HCT116 (cell line): Measurements from ENCODE around the gene TNIK. TPM values are rescaled to one million over a fixed set of nuclear protein-coding genes. Genes with fewer than 3 reads are reported as not detected.

ENCODE experiments used
- ATAC-seq: fragments of 200-7000 bp; cut with Tn5 transposase; 2 replicates; pipeline ENCODE4 v1.9.1; 2020; ENCODE audit warnings: mild to moderate bottlenecking, moderate library complexity
- BruUV-seq: library from RNA; stranded (reverse); fragments of 400-500 nt; replicated peaks from 2 replicates; lab custom pipeline; 2021; lab: Mats Ljungman, UMichigan
- CTCF ChIA-PET: fragments of 300-600 bp; sonication (Branson Sonifier 250); formaldehyde crosslinking; loops from one replicate; lab custom pipeline; 2021; ENCODE audit warnings: antibody characterized with exemption; lab: Charles Lee
- POLR2A ChIA-PET: fragments of 300-600, 350-600 bp; sonication (Branson Sonifier 250); formaldehyde crosslinking; loops from one replicate; lab custom pipeline; 2021; ENCODE audit warnings: antibody characterized with exemption; lab: Charles Lee
- RAD21 ChIA-PET, 2 experiments: fragments of 300-600 bp; sonication (Branson Sonifier 250); formaldehyde crosslinking; loops; one replicate each; lab custom pipeline; 2023; ENCODE audit warnings: low total read pairs in 2 of 2; ENCODE audit not compliant: uncharacterized antibody in 2 of 2, unreplicated experiment in 2 of 2, low non-redundant PET in 1 of 2; lab: Charles Lee
- DNase-seq: peaks from one replicate; pipeline ENCODE4 v3.0.0-alpha.2; 2010; ENCODE audit warnings: low read depth, low spot score
- H2AFZ ChIP-seq: fragments of 200-600 bp; shearing (Covaris generic), sonication (generic); 2 replicates; pipeline ENCODE4 v1.6.1; 2017; ENCODE audit warnings: low read depth, mixed run types, mixed read lengths, antibody characterized with exemption, low read length; ENCODE audit not compliant: poor library complexity, severe bottlenecking
- H3K27ac ChIP-seq: 2 replicates; pipeline ENCODE4 v1.5.1; 2012; ENCODE audit warnings: low read depth, low read length
- H3K27me3 ChIP-seq: fragments of 200-600 bp; sonication (generic); 2 replicates; pipeline ENCODE4 v1.6.1; 2016; ENCODE audit warnings: mixed run types, low read length, mixed read lengths; ENCODE audit not compliant: insufficient read depth
- H3K36me3 ChIP-seq, 2 experiments: fragments of 200-500 bp in 1 of 2; fragments of 200-600 bp in 1 of 2; sonication (Bioruptor generic) in 1 of 2; sonication (generic) in 1 of 2; 2 replicates each; pipeline versions ENCODE4 v1.5.1 to v1.6.1; 2014 to 2016; ENCODE audit warnings: low read length in 2 of 2, inconsistent platforms in 1 of 2, mixed read lengths in 1 of 2, mixed run types in 1 of 2; ENCODE audit not compliant: insufficient read depth in 2 of 2, control insufficient read depth in 1 of 2
- H3K4me1 ChIP-seq, 2 experiments: fragments of 200-600 bp in 1 of 2; sonication (generic) in 1 of 2; 2 replicates each; pipeline versions ENCODE4 v1.5.1 to v1.6.1; 2012 to 2017; ENCODE audit warnings: low read length in 2 of 2, inconsistent platforms in 1 of 2, mild to moderate bottlenecking in 1 of 2, mixed read lengths in 1 of 2, mixed run types in 1 of 2, moderate library complexity in 1 of 2; ENCODE audit not compliant: insufficient read depth in 2 of 2, control insufficient read depth in 1 of 2
- H3K4me2 ChIP-seq: fragments of 200-600 bp; sonication (generic); 2 replicates; pipeline ENCODE4 v1.6.1; 2017; ENCODE audit warnings: mixed run types, low read length, mixed read lengths
- H3K4me3 ChIP-seq, 2 experiments: fragments of 200-600 bp in 1 of 2; sonication (generic) in 1 of 2; replicated peaks in 1 of 2; 2 replicates each; pipeline ENCODE4 v1.5.1; 2011 to 2016; ENCODE audit warnings: low read length in 2 of 2, control low read depth in 1 of 2, low read depth in 1 of 2, mild to moderate bottlenecking in 1 of 2, mixed read lengths in 1 of 2, mixed run types in 1 of 2
- H3K79me2 ChIP-seq: fragments of 200-600 bp; sonication (generic); 2 replicates; pipeline ENCODE4 v1.6.1; 2017; ENCODE audit warnings: mild to moderate bottlenecking, mixed run types, low read length, moderate library complexity, mixed read lengths; ENCODE audit not compliant: insufficient read depth
- H3K9ac ChIP-seq: fragments of 200-600 bp; sonication (generic); 2 replicates; pipeline ENCODE4 v1.6.1; 2016; ENCODE audit warnings: low read length, mixed read lengths
- H3K9me2 ChIP-seq: fragments of 200-600 bp; sonication (generic), shearing (Covaris generic); 2 replicates; pipeline ENCODE4 v1.6.1; 2017; ENCODE audit warnings: mixed run types, mild to moderate bottlenecking, moderate library complexity; ENCODE audit not compliant: insufficient read depth
- H3K9me3 ChIP-seq, 2 experiments: fragments of 200-500 bp in 1 of 2; fragments of 200-600 bp in 1 of 2; sonication (Bioruptor generic) in 1 of 2; sonication (generic) in 1 of 2; 2 replicates each; pipeline ENCODE4 v1.6.1; 2014 to 2017; ENCODE audit warnings: low read length in 2 of 2, mixed read lengths in 2 of 2, inconsistent platforms in 1 of 2, low read depth in 1 of 2, mild to moderate bottlenecking in 1 of 2, mixed run types in 1 of 2, moderate library complexity in 1 of 2; ENCODE audit not compliant: control insufficient read depth in 1 of 2, insufficient read depth in 1 of 2
- H4K20me1 ChIP-seq: fragments of 200-600 bp; sonication (generic), shearing (Covaris generic); 2 replicates; pipeline ENCODE4 v1.6.1; 2017; ENCODE audit warnings: mixed run types, mild to moderate bottlenecking, moderate library complexity; ENCODE audit not compliant: insufficient read depth
- ATF3 ChIP-seq: IDR thresholded peaks from 2 replicates; pipeline ENCODE4 v1.6.1; 2012
- EGR1 ChIP-seq: IDR thresholded peaks from 2 replicates; pipeline ENCODE4 v1.6.1; 2012; ENCODE audit warnings: low read depth
- POLR2A ChIP-seq: IDR thresholded peaks from 2 replicates; pipeline ENCODE4 v1.7.0; 2011; ENCODE audit warnings: borderline replicate concordance; ENCODE audit not compliant: insufficient read depth, insufficient read length; ENCODE audit errors: extremely low read depth
- SP1 ChIP-seq: IDR thresholded peaks from 2 replicates; pipeline ENCODE4 v1.6.1; 2012; ENCODE audit warnings: low read depth
- ZBTB33 ChIP-seq: IDR thresholded peaks from 2 replicates; pipeline ENCODE4 v1.6.1; 2011; ENCODE audit warnings: mild to moderate bottlenecking, low read length, moderate library complexity; ENCODE audit not compliant: insufficient replicate concordance; ENCODE audit errors: extremely low read depth
- intact Hi-C: fragments of 100-400 bp; cut with micrococcal nuclease; formaldehyde crosslinking; loops from 2 replicates; pipeline ENCODE4 v1.10.0; 2022
- total RNA-seq: library from RNA; stranded (reverse); gene quantifications from one replicate; pipeline ENCODE4 v1.2.1, GENCODE V29; 2021; ENCODE audit not compliant: unreplicated experiment

TNIK gene
- total RNA-seq, 1 experiment from 2014 or later, result 24.1 TPM

- BruUV-seq, result no TSS peak
- POLR2A ChIA-PET, result no interaction called here
- H3K27ac ChIP-seq, result no peak overlapping the region
- H3K9ac ChIP-seq, result no peak overlapping the region
- intact Hi-C loops, result no loop called here
- no peaks in the 10 kb centered on the region for H3K79me2 ChIP-seq
- CTCF ChIA-PET, result interaction anchor here (1.1 kb wide), 1 partner anchor 17 kb away, joined by 3 read pairs; no protein-coding TSS in a partner anchor
- no peaks in the 10 kb centered on the region for H4K20me1 ChIP-seq
- RAD21 ChIA-PET, result no interaction called here
- no peaks in the 10 kb centered on the region for H3K9me3 ChIP-seq
- no peak overlapping the region for H3K4me3 ChIP-seq
- H3K4me2 ChIP-seq, result no peak overlapping the region
- H3K9me2 ChIP-seq, result no peaks in the 10 kb centered on the region
- ATAC-seq (no peak), DNase-seq (no peak)
- TF ChIP-seq SP1, result no peak
- no peak overlapping the region for H2AFZ ChIP-seq
- no peaks in the 10 kb centered on the region for H3K36me3 ChIP-seq
- no peaks in the 10 kb centered on the region for H3K27me3 ChIP-seq
- H3K4me1 ChIP-seq, result no peaks in the 10 kb centered on the region
Measured at GRCh38 chr3:171404376-171404967, 55.7 kb downstream of the TNIK start.

GRCh38 chr3:171402281-171402680, 57.9 kb downstream of the TNIK start:
- Histone ChIP-seq H4K20me1 (no peaks in the 10 kb centered on the region), H3K9ac (no peak overlapping the region), H3K27me3 (no peaks in the 10 kb centered on the region), H3K36me3 (no peaks in the 10 kb centered on the region), H3K4me3 (no peak overlapping the region), H2AFZ (no peak overlapping the region), H3K4me1 (no peaks in the 10 kb centered on the region), H3K9me2 (no peaks in the 10 kb centered on the region), H3K79me2 (no peaks in the 10 kb centered on the region), H3K9me3 (no peaks in the 10 kb centered on the region), H3K27ac (no peak overlapping the region), H3K4me2 (no peak overlapping the region)
- ATAC-seq (no peak), DNase-seq (no peak)
- intact Hi-C loops, result no loop called here
- RAD21 ChIA-PET, result no interaction called here
- CTCF ChIA-PET, result no interaction called here
- TF ChIP-seq EGR1 (no peak), ZBTB33 (no peak), POLR2A (no peak), ATF3 (no peak)
- POLR2A ChIA-PET, result no interaction called here
- no TSS peak for BruUV-seq
